K562 (cell line): ENCODE results near the gene UBQLNL. TPM values are rescaled to one million over a fixed set of nuclear protein-coding genes. Genes with fewer than 3 reads are reported as not detected.

Source experiments
- BRF1 ChIP-seq: IDR thresholded peaks from 3 replicates; pipeline ENCODE4 v1.6.1; 2011; ENCODE audit warnings: borderline replicate concordance, mild to moderate bottlenecking; ENCODE audit not compliant: insufficient read length; ENCODE audit errors: extremely low read depth
- GATA2 ChIP-seq: sonication (generic); formaldehyde crosslinking; IDR thresholded peaks from 2 replicates; pipeline ENCODE4 v1.4.0; 2020; ENCODE audit warnings: mild to moderate bottlenecking, missing genetic modification reagents
- HDAC1 ChIP-seq, 2 experiments: fragments of 450-650 bp; IDR thresholded peaks; 2 replicates each; pipeline ENCODE4 v1.6.1; 2016 to 2017; ENCODE audit warnings: inconsistent platforms in 1 of 2, mild to moderate bottlenecking in 1 of 2, moderate library complexity in 1 of 2
- ILK ChIP-seq: fragments of 450-650 bp; IDR thresholded peaks from 2 replicates; pipeline ENCODE4 v1.6.1; 2016; ENCODE audit warnings: missing genetic modification characterization, low read depth, mild to moderate bottlenecking, missing compliant biosample characterization, moderate library complexity, borderline replicate concordance
- MCM7 ChIP-seq, 2 experiments: fragments of 450-650 bp; IDR thresholded peaks; 2 replicates each; pipeline ENCODE4 v1.6.1; 2016 to 2018
- MED1 ChIP-seq: sonication (generic); formaldehyde crosslinking; IDR thresholded peaks from 2 replicates; pipeline ENCODE4 v1.8.1; 2023; ENCODE audit warnings: missing genetic modification reagents, borderline replicate concordance
- NCOA2 ChIP-seq, 2 experiments: fragments of 450-650 bp; IDR thresholded peaks; 2 replicates each; pipeline ENCODE4 v1.6.1; 2018; ENCODE audit warnings: mild to moderate bottlenecking in 2 of 2, moderate library complexity in 1 of 2; ENCODE audit not compliant: partially characterized antibody in 2 of 2
- PHB2 ChIP-seq: fragments of 450-650 bp; IDR thresholded peaks from 2 replicates; pipeline ENCODE4 v1.6.1; 2017; ENCODE audit warnings: low read depth
- POLR2H ChIP-seq: IDR thresholded peaks from 2 replicates; pipeline ENCODE4 v1.6.1; 2016; ENCODE audit warnings: missing genetic modification characterization, low read depth, mild to moderate bottlenecking, control low read depth, missing compliant biosample characterization, moderate library complexity
- PURB ChIP-seq: sonication (generic); formaldehyde crosslinking; IDR thresholded peaks from 2 replicates; pipeline ENCODE4 v1.9.0; 2021; ENCODE audit warnings: low read depth, mild to moderate bottlenecking, missing genetic modification reagents
- SAFB ChIP-seq: fragments of 200-400 bp; formaldehyde crosslinking; IDR thresholded peaks from 2 replicates; pipeline ENCODE4 v1.6.1; 2017; ENCODE audit warnings: low read depth, low read length, borderline replicate concordance
- SMARCA4 ChIP-seq: fragments of 450-650 bp; IDR thresholded peaks from 2 replicates; pipeline ENCODE4 v1.6.1; 2016
- SMARCB1 ChIP-seq: IDR thresholded peaks from 2 replicates; pipeline ENCODE4 v1.6.1; 2011; ENCODE audit warnings: improper control_type of control experiment, low read depth; ENCODE audit not compliant: insufficient read length
- TGIF2 ChIP-seq: sonication (generic); formaldehyde crosslinking; IDR thresholded peaks from 2 replicates; pipeline ENCODE4 v1.8.1; 2022; ENCODE audit warnings: mild to moderate bottlenecking, missing genetic modification reagents, moderate library complexity
- ZEB2 ChIP-seq: fragments of 450-650 bp; IDR thresholded peaks from 2 replicates; pipeline ENCODE4 v1.6.1; 2016
- ZFP91 ChIP-seq: sonication (generic); formaldehyde crosslinking; IDR thresholded peaks from 2 replicates; pipeline ENCODE4 v1.8.0; 2022; ENCODE audit warnings: mild to moderate bottlenecking, missing genetic modification reagents
- ZFX ChIP-seq: sonication (generic); formaldehyde crosslinking; IDR thresholded peaks from 2 replicates; pipeline ENCODE4 v1.8.0; 2022; ENCODE audit warnings: mild to moderate bottlenecking, missing genetic modification reagents, moderate library complexity
- ZNF23 ChIP-seq: fragments of 250-450 bp; sonication (Bioruptor Pico); IDR thresholded peaks from 2 replicates; pipeline ENCODE4 v1.4.0; 2020; ENCODE audit warnings: mild to moderate bottlenecking
- ZNF592 ChIP-seq: fragments of 450-650 bp; IDR thresholded peaks from 2 replicates; pipeline ENCODE4 v1.6.1; 2017; ENCODE audit warnings: antibody characterized with exemption, mild to moderate bottlenecking
- polyA plus RNA-seq, 8 experiments: library from polyadenylated mRNA; depleted of rRNA in 4 of 8; stranded (reverse) in 5 of 8; unstranded in 3 of 8; fragments of >200 nt; fragmentation: Nextera tagmentation in 2 of 8; fragmentation: Illumina TruSeq in 1 of 8; extraction: Ambion mirVana in 2 of 8; extraction: Trizol in 1 of 8; gene quantifications; 2 replicates each; pipeline versions ENCODE4 v1.2.1 to v1.2.3, GENCODE V29; 2011 to 2014; ENCODE audit warnings: inconsistent platforms in 1 of 8, missing spikeins in 1 of 8
- total RNA-seq, 7 experiments: library from RNA; depleted of rRNA in 6 of 7; stranded (reverse); fragments of >200 nt in 6 of 7; fragmentation: Illumina TruSeq in 2 of 7; extraction: Trizol in 2 of 7; gene quantifications; 2 replicates each; pipeline versions ENCODE4 v1.2.1 to v1.2.3, GENCODE V29; 2011 to 2021; ENCODE audit warnings: low replicate concordance in 1 of 7

UBQLNL gene
- total and polyA plus RNA-seq, 9 of the 15 experiments (the other 6 are each of a cell fraction or from before 2014, with no cell fraction given): 0.07 to 0.27 (median 0.14) TPM

- TF ChIP-seq ZNF592 (no peak; the same call in 1 of the 2 replicates), MCM7 (IDR thresholded peaks at IDR 0.05) (no peak), SAFB (no peak), POLR2H (tag) (peak; percentile 98), MED1 (CRISPR knock-in tag) (no peak), ZFP91 (no peak), HDAC1 (IDR thresholded peaks at IDR 0.05) (no peak), ZNF23 (CRISPR knock-in tag) (no peak), SMARCB1 (no peak), SMARCA4 (no peak), GATA2 (CRISPR knock-in tag) (no peak), BRF1 (no peak), ZFX (peak; percentile 87), PURB (CRISPR knock-in tag) (no peak), NCOA2 (IDR thresholded peaks at IDR 0.05; ENCODE audit: partially characterized antibody in 2 of 2) (no peak), PHB2 (no peak), ZEB2 (no peak), ILK (no peak), TGIF2 (CRISPR knock-in tag) (no peak)
Observed at GRCh38 chr11:5505363-5506048, 11.0 kb downstream of the UBQLNL start (continued).
